DOHH2 (cell line): ENCODE measurements around the gene BRMS1L.

Experiments
- CTCF ChIP-seq: fragments of 200-600 bp; sonication (generic); IDR thresholded peaks from one replicate; pipeline ENCODE4 v1.5.1; 2014; ENCODE audit warnings: antibody characterized with exemption, mild to moderate bottlenecking, low read depth, low read length; ENCODE audit not compliant: poor library complexity, severe bottlenecking
- EZH2phosphoT487 ChIP-seq: fragments of 200-600 bp; sonication (generic); IDR thresholded peaks from 2 replicates; pipeline ENCODE4 v1.6.1; 2017; ENCODE audit warnings: borderline replicate concordance, mild to moderate bottlenecking, antibody characterized with exemption, low read length, moderate library complexity, mixed read lengths

GRCh38 chr14:35898217-35898775, 72.2 kb downstream of the BRMS1L start:
- TF ChIP-seq CTCF (no peak), EZH2phosphoT487 (no peak)
